CD4-positive, alpha-beta T cell treated with Interleukin-4 for 1 hour (primary cell): ENCODE data around the gene LDLRAP1.
A peak's percentile ranks its signal among the peaks of the same experiment; 100 is the strongest.

Experiments used
- DNase-seq, 2 donors: peaks; one replicate each; pipeline ENCODE4 v3.0.0-alpha.2; 2020 to 2022

LDLRAP1 gene

DNA sequence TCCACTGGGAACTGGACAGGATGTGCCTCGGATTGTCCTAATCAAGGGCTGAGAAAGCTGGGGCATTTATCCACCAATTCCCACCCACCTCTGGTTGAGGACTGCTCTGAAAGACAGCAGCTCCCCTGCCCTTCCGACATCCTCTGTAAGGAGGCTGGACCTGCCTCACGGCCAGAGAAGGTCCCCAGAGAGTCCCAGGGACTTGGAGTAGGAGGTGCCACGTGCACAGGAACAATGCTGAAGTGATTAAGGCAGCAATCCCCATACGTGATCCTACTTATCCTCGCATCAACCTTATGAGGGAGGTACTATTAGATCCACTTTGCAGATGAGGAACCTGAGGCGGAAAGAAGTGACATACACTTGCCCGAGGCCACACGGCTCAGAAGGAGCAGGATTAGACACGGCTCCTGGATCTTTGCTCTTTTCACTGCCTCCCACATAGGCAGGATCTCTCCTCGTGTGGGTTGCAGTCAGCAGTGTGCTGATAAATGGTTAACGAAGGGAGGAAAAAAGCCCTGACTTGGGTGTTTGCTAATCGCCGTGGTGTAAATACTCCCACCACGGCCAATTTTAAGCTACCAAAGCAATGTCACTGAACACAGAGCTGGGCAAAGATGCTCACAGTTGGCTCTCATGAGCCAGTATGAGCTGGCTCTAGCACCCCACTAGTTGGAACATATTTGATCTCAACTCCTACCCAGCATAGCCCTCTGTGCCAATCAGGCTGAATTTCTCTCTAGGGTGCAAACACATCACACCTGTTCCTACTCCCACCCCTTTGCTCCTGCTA, 18.6 kb upstream of the LDLRAP1 start:
- no peak for DNase-seq

DNA sequence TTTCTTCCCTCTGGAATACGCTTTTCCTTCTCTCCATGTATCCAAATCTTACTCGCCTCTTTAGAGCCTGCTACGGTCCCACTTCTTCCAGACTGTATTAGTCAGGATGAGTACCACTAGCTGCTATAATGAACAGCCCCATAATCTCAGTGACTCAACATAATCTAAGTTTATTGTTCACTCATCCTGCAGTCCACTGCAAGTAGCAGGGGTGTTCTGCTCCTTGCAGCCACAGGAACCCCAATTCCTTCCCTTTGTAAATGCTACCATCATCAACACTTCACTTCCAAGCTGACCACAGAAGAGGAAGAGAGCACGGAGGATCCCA, 18.1 kb upstream of the LDLRAP1 start:
- DNase-seq, result no peak

DNA sequence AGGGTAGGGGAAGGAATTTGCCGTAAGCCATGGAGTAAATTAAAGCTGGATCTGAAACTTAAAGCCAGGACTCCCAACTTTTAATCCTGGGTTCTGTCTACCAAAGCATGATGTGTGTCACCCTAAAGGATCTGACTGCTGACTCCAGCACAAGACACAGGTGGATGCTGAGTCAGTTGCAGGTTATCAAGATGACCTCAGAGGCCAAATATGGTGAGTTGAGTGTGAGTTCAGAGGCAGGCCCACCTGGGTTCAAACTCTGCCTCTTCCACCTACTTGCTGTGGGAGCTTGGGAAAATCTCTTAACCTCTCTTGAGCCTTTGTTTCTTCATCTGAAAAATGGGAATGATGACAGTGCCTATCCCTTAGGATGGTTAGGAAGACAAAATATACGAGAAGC, 16.7 kb upstream of the LDLRAP1 start:
- no peak for DNase-seq

DNA sequence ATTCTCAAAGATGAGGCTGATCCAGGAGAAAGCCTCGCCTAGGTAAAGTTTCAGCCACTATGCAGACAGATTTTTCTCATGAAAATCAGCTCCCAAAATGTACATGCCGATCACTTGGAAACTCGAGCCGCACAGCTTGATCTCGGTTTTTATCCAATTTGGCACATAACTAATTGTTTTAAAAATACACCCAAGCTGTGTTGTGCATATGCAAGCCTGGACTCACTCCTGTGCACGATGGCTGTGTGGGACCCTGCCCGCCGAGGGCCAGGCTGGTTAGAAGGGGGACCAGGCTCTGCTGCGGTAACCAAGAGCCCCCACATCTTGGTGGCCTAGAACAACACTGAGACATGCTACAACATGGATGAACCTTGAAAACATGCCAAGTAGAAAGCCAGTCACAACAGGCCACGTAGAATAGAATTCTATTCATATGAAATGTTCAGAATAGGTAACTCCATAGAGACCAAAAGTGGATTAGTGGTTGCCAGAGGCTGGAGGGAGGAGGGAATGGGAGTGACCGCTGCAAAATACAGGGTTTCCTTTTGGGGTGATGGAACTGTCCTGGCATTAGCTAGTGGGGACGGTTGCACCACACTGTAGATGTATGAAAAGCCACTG, 16.1 kb upstream of the LDLRAP1 start:
- no peak for DNase-seq

DNA sequence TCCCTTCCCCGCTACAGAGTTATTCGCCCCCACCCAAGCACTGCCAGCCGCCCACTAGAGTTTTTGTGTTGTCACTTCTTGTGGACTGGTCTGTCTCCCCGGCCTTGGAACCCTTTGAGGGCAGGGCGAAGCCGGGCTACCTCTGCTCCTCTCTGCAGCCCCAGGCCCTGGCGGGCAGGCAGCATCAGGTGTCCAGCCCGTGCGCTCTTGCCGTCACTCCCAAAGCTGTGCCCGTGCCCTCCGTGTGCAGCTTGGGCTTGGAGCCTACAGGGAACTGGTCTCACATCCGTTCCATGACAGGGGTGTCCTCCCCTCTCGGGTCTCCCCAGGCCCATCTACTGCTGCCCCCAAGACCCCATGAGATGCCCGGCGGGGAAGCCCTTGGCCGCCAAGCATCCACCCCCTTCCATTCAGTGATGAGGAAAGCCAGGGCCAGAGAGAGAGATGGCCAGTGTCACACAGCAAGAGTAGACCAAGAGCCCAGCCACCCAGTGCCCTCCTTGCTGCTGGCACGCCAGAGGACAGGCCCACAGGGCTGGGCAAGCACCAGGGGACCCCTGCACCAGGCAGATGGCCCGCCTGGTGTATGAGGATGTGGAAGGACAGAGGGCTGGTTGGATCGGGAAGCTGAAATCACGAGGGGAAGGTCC, 15.3 kb upstream of the LDLRAP1 start:
- no peak for DNase-seq

DNA sequence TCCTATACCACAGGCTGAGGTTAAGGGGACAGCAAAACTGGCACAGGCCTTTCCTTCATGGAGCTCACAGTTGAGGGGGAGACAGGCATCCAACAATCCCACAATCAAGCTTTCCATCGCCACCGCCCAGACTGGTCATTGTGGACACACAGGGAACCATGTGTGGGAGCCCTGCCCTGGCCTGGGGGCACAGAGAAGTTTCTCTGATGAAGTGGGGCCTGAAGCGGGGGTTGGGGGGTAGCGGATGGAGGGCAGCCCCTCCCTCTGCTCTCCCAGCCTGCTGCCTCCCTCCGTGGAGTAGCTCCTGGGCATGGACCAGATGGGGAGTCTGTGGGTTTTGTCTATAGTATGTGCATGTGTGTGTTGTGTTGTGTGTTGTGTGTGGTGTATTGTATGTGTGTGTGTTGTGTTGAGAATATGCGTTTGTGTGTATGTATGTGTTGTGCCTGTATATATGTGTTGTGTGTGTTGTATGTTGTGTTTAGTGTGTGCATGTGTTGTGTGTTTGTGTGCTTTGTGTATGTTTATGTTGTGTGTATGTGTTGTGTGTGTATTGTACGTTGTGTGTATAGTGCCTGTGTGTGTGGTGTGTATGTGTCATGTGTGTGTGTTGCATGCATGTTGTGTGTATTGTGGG, 14.4 kb upstream of the LDLRAP1 start:
- no peak for DNase-seq

DNA sequence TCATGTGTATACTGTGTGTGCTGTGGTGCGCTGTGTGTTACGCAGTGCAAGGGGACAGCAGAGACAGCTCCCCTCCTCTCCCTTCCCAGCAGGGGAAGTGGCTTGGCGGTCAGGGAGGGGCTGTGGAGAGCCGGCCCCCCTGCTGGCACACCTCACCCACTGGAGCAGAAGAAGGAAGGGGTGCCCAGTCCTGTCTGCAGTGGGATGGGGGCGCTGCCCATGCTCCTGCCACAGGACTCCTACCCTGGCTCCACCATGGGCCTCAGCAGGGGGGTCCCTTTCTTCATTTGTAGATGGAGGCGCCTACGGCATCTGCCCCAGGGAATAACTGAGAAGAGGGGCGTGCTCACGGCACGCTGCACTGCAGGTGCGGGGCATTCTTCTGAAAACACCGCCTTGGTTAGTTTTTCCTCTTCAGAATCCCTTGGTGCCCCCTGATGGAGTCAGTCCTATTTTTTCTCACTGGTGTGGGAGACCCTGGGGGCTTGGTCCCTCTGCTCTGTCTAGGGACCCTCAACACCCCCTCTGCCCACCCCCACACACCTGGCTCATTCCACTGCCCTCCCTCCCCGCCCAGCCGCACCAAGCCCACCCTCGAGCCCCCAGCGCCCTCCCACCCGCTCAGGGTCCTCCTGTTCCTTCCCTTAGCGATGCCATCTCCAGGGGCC, 13.8 kb upstream of the LDLRAP1 start:
- DNase-seq, result no peak

DNA sequence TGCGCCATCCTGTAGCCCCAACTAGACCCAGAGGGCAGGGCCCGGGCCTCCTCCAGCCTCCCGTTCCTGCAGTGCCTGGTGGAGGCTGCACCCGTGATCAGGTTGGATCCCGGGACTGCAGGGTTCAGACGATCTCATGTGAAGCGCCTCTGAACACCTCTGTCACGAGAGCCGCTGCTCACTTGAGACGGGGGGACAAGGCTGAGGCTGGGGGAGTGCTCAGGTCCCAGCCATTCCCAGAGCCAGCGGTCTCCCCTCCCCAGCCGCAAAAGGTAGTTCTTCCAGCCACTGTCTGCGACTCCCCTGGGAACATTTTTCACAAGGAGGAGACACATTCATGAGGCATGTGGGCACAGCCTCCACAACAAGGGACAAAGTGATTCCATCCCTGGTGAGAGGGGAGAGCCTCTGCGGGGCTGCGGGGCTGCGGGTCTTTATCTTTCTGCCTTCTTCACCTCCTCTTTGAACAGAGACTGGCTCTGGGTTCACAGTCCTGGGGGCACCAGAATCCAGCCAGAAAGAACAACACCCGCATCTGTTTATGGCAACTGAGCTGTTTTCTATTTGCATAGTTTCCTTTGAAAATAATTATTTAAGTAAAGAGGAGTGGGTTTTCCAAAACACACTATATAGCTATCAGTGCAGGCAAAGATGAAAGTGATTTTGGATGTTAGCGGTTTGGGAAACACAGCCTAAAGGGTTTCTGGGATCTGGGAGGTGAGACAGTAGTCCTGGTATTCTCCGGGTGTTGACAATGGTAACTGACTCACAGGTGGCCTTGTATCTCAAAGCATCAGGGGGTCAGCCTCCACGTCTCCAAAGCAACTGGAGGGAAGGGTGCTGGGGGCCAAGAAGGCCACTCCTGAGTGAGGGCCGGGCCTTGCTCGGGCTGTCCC, 13.0 kb upstream of the LDLRAP1 start:
- no peak for DNase-seq

DNA sequence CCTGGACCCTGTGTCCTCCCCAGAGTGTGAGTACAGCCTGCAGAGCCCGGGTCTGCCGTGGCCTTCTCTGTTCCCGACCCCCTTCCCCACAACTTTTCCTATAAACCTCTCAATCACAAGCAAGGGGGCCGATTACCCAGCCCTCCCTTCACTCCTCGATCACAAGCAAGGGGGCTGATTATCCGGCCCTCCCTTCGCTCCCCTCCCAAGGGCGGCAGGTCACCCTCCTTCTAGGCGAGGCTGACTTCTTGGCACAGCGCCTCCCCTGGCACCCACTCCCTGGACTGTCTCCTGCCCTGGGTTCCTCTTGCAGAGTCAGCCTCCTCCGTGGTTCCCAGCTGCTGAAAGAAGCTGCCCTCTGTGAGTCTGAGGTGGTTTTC, 12.3 kb upstream of the LDLRAP1 start:
- no peak for DNase-seq

DNA sequence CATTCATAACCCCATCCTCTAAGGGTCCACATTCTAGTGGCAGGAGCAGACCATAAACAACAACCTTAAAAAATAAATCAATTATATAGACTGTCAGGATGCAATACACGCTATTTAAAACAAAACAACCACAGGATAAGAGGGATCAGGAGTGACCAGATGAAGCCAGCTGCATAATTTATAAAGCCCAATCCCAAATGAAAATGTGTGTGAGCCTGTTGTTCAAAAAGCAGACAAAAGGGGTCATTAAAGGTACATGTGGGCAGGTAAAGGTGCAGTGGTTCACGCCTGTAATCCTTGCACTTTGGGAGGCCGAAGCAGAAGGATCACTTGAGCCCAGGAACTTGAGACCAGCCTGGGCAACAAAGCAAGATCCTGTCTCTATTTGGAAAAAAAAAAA, 10.4 kb upstream of the LDLRAP1 start:
- DNase-seq, result peak in 1 of 2 donors; percentile 10

DNA sequence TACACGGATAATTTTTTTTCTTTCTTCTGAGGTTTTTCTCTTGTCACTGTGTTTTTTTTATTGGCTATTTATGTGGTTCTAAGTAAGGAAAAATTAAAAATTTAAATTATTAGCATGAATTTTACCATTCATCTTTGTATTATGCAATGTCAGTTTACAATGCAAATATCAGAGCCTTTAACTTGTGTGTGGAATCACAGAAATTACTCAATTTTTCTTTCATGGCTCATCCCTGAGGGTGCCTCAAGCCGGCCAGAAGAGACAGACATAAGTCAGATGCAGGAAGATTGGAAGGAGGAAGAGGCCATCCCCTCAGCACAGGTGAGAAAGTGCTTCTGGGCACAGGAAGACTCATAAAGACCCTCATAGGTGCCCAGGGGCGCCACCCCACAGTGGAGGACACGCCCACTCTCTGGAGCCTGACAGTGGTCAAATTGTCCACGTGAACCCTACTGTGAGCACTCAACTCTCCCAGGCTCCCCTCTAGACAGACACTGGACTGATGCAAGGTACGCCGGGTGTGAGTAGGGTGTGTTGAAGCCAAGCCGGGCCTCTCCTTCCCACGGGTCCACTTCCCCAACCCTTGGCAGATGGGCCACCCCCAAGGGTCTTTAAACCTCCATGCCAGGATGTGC, 9.5 kb upstream of the LDLRAP1 start:
- no peak for DNase-seq

DNA sequence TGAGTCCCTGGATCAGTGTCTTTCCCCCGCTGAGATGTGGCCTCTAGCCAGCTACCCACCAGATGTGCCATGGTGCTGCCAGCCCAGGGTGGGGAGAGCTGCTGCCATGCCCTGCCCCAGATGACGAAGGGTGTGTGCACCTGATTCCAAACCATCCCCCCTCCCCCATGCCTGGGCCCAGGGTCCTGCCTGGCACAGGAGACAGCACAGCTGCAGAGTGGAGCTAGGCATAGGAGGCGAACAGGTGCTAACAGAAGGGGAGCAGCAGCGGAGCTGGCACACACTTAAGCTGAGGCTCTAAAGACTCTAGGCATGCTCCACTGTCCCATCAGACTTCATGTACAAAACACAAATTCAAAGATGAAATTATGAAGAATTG, 9.0 kb upstream of the LDLRAP1 start:
- DNase-seq, result no peak

DNA sequence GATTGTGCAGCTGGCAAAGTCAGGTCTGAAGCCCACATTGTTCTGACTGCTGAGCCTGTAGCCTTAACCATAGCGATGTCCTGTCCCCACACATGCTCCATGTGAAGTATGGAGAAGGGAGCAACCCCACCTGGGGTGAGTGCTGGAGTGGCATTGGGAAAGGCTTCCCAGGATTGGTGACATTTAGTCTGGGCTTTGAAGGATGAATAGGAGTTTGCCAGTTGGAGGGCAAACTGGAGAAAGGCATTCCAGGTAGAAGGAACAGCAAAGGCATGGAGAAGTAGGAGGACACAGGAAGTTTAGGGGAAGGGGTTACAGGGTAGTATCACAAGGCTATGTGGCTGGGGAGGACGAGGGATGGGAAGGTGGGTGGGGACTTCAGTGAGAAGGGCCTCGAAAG, 7.3 kb upstream of the LDLRAP1 start:
- DNase-seq, result no peak

DNA sequence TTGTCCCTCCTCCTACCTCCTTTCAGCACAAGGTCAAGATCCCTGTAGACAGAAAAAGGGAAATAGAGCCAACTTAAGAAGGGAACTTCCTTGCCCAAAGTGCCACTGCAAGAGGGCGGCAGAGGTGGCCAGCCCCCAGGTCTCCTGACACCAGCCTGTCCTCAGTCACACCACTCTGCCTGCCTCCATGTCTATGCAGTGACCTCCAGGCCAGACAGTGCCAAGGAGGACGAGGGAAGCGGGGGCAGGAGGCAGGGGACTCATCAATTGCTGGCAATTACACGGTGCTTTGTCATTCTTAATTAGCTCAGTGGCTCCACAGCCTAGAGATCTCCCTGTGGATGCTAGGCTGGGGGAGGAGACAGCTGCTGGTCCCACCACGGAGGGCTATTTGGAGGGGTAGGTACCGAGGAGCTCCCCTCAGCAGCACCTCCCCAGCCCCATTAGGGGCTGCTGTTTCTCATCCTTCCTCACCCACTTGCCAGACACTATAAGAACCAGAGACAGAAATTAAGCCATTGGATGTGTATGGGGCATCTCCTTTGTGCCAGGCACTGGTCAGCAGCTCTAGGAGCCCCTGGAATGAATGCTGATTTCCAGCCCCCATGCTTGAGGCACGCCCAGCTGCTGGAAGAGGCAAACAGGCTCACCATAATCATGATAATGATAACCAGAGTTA, 6.1 kb upstream of the LDLRAP1 start:
- DNase-seq, result no peak

DNA sequence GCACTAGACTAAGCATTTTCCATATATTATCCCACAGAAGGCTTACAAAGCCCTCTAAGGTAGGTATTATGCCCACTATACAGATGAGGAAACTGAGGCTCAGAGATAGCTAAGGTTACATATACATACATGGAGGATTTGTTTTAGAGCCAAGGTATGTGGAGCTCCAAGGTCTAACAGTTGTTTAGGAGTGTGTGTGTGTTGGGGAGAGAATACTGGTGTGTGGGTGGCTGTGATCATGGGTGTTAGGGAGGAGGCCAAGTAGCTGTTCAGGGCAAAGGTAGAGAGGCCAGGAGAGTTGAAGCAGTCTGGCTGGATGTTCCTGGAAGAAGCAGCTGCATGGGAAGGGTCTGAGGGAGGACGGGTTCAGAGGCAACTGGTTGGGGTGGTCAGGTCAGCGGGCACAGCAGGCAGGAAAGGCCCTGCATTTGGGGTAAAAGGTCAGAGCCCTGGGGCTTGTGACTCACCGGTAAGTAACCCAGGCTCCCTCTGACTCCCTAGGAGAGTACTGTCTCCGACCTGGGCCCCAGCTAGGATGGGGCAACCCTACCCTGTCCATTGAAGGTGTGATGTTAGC, 5.1 kb upstream of the LDLRAP1 start:
- DNase-seq, result no peak

DNA sequence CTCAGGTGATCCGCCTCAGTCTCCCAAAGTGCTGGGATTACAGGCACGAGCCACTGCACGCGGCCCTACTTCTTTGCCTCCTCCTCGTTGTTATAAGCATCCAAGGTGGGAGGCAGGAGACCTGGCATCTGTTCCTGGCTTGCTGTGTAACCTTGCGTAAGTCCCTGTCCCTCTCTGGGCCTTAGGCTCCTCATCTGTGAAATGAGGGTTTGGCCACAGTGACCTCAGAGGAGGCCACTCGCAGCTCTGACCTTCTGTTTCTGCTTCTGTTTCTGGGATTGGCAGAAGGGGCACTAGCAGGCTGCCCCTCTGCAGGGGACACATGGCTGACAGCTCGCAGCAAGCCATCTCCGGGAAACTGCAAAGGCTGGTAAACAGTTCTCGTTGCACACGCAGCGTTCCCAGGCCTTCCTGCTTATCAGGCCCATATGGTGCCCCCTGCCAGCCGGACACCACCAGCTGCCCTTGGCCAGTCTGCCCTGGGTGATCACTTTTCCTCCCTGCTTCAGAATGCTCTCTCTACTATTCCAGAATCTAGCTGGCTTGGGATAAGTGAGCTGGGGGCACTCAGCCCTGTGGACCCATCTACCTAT, 2.6 kb upstream of the LDLRAP1 start:
- DNase-seq, result no peak

DNA sequence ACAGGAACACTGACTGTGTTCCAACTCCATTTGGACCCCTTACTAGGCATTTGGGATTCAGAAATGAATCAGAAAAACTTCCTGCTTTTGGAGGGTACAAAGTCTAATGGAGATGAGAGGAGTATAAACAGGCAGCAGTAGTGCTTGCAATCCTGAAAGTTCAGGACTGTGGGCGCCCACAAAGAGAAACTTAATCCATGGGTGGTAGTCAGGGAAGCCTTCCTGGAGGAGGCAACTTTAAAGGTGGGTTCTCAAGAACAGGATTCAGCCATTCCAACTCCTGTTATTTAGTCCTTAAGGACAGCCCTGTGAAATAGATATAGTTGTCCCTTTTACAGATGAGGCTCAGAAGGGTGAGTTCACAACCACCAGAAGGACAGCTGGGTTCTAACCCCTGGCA, 2.0 kb upstream of the LDLRAP1 start:
- no peak for DNase-seq

DNA sequence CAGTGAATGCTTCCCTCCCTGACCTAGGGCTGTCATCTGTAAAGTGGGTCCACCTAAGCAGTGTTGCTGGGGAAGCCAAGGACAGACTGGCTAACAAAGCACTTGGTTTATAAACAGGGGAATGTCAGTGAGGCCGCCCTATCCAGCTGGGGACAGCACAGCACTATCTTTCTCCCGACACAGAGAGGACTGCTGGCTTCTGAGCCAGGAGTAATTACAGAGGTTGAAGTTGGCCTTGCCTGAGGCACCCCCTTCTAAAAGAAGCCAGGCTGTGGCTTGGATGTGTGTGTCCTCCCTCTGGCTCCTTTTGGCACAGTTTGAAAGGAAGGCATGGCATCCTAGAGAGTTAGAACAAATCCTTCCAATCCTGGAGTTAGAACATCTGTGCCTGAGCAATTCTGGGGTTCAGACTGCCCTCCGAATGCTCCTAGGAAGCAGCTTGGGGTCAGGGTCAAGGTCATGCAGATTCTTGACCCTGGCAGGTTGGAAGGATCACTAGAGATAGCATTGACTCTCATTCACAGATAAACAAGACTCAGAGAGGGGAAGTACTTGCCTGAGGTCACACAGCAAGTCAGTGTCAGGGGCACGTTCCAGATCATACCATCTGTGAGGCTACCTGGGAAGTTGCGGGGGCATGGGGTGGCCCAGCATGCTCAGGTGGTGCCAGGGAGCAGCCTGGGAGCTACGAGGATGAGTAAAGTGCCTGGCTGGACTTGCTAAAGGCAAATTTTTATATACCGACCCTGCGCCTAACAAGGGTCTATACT, 1.3 kb upstream of the LDLRAP1 start:
- no peak for DNase-seq

DNA sequence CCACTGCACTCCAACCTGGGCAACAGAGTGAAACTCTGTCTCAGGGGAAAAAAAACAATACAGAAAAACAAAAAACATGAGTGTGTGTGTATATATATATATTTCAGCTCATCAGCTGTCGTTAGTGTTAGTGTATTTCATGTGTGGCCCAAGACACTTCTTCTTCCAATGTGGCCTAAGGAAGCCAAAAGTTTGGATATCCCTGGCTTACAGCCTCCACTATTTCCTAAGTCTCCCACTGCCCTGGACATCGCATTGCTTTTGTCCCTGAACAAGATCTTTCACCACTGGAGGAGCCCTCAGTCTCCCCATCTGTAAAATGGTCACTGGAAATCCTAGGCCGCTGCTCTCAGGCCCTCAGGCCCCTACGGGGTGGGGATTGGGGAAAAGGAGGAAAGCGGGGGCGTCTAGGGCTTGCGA, 391 bp upstream of the LDLRAP1 start:
- no peak for DNase-seq
